ENCODE data around the gene CAPN10. TPM values are rescaled to one million over a fixed set of nuclear protein-coding genes. Genes with fewer than 3 reads are reported as not detected.

CAPN10 gene
- total RNA-seq, 4 donors from 2014 or later = 2.8 to 39.6 (median 21.6) TPM

DNA sequence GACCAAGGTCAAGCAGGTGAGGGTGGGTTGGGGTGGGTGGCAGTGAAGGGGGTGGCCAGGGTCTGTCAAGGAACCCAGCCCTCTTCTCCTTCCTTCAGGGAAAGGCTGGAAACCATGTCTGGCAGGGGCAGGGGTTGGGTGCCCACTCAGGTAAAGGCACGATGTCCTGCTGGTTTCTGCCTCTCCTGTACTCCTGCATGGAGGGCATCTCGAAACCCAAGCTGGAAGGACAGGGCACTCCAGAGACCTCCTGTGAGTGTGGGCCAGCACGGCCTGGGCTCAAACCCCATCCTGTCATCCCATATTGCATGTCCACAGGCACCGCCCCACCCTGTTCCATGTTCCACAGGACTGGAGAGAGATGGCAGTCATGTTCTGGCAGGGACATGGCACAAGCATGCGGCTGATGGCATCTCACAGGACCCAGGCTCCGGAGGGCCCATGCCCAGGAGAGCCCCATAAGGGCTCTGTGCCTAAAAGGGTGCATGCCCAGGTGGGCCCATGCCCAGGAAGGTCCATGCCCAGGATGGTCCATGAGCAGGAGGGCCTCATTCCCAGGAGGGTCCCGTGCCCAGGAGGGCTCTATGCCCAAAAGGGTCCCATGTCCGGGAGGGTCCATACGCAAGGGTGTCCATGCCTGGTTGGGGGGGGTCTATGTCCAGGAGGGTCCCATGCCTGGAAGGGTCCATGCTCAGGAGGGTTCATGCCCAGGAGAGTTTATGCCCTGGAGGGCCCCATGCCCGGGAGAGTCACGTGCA, 45.2 kb downstream of the CAPN10 start:
- DNase-seq = no peak
- no peak for TF ChIP-seq CTCF (IDR thresholded peaks at IDR 0.05)
- no peak for TF ChIP-seq POLR2A (IDR thresholded peaks at IDR 0.05)
- Histone ChIP-seq H3K4me1 (no peaks in the 10 kb centered on the region), H3K9me3 (no peaks in the 10 kb centered on the region), H3K4me3 (no peak overlapping the region), H3K27ac (no peak overlapping the region), H3K36me3 (no peaks in the 10 kb centered on the region), H3K27me3 (no peaks in the 10 kb centered on the region)
- intact Hi-C loops (cut with DNase I; ENCODE audit: low total_unique reads) = no loop called here

DNA sequence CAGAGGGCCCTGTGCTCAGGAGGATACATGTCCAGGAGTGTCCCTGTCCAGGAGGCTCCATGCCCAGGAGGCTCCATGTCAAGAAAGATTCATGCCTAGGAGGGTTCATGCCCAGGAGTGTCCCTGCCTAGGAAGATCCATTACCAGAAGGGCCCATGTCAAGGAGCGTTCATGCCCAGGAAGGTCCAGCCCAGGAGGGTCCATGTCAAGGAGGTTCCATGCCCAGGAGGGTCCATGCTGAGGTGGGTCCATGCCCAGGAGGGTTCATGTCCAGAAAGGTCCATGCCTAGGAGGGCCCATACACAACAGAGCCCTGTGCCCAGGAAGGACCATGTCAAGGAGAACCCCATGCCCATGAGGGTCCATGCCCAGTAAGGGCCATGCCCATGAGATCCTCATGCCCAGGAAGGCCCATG, 45.8 kb downstream of the CAPN10 start:
- H3K4me1 ChIP-seq = no peaks in the 10 kb centered on the region
- DNase-seq = no peak
- H3K4me3 ChIP-seq = no peak overlapping the region
- H3K9me3 ChIP-seq = no peaks in the 10 kb centered on the region
- H3K27ac ChIP-seq = no peak overlapping the region
- no peaks in the 10 kb centered on the region for H3K36me3 ChIP-seq
- TF ChIP-seq CTCF (IDR thresholded peaks at IDR 0.05) (no peak), POLR2A (IDR thresholded peaks at IDR 0.05) (no peak)
- intact Hi-C loops (cut with DNase I; ENCODE audit: low total_unique reads) = no loop called here
- H3K27me3 ChIP-seq = no peaks in the 10 kb centered on the region

DNA sequence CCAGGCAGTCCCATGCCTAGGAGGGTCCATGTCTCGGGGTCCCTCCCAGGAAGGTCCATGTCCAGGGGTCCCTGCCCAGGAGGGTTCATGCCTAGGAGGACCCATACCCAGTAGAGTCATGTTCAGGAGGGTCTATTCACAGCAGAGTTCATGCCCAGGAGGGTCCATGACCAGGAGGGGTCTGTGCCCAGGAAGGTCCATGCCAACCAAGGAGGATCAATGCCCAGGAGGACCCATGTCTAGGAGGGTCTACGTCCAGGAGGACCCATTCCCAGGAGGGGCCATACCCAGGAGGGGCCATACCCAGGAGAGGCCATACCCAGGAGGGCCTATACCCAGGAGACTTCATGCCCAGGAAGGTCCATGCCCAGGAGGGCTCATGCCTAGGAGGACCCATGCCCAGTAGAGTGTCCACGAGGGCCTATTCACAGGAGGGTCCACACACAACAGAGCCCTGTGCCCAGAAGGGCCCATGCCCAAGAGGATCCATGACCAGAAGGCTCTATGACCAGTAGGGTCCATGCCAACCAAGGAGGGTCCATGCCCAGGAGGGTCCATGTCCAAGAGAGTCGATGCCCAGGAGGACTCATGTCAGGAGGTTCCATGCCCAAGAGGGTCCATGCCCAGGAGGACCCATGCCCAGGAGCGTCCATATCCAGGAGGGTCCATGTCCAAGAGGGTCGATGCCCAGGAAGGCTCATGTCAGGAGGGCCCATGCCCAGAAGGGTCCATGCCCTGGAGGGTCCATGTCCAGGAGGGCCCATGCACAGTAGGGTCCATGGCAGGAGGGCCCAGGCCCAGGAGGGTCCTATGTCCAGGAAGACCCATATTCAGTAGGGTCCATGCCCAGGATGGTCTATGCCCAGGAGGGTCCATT, 48.8 kb downstream of the CAPN10 start:
- no peak for TF ChIP-seq CTCF (IDR thresholded peaks at IDR 0.05)
- TF ChIP-seq POLR2A (IDR thresholded peaks at IDR 0.05) = no peak
- H3K36me3 ChIP-seq = no peaks in the 10 kb centered on the region
- no peaks in the 10 kb centered on the region for H3K27me3 ChIP-seq
- no peak for DNase-seq
- intact Hi-C loops (cut with DNase I; ENCODE audit: low total_unique reads) = no loop called here
- H3K27ac ChIP-seq = no peak overlapping the region
- H3K9me3 ChIP-seq = no peaks in the 10 kb centered on the region
- H3K4me1 ChIP-seq = no peaks in the 10 kb centered on the region
- no peak overlapping the region for H3K4me3 ChIP-seq

- DNase-seq = peak in 1 of 2 donors; percentile 7
- no peaks in the 10 kb centered on the region for H3K36me3 ChIP-seq
- no peaks in the 10 kb centered on the region for H3K4me1 ChIP-seq
- intact Hi-C loops (cut with DNase I; ENCODE audit: low total_unique reads) = no loop called here
- TF ChIP-seq POLR2A (IDR thresholded peaks at IDR 0.05) = no peak
- no peak for TF ChIP-seq CTCF (IDR thresholded peaks at IDR 0.05)
- H3K4me3 ChIP-seq = no peak overlapping the region
- no peaks in the 10 kb centered on the region for H3K9me3 ChIP-seq
- no peak overlapping the region for H3K27ac ChIP-seq
- H3K27me3 ChIP-seq = no peaks in the 10 kb centered on the region
Measured at GRCh38 chr2:240635998-240636547, 49.5 kb downstream of the CAPN10 start.

Measured in uterus (tissue), 4 donors.